Measurements from ENCODE around the gene BTG2. TPM values are rescaled to one million over a fixed set of nuclear protein-coding genes. Genes with fewer than 3 reads are reported as not detected.
A peak's percentile ranks its signal among the peaks of the same experiment; 100 is the strongest.

Gene BTG2
- total and polyA plus RNA-seq, 2 experiments from 2014 or later = 197 to 274 TPM

DNA sequence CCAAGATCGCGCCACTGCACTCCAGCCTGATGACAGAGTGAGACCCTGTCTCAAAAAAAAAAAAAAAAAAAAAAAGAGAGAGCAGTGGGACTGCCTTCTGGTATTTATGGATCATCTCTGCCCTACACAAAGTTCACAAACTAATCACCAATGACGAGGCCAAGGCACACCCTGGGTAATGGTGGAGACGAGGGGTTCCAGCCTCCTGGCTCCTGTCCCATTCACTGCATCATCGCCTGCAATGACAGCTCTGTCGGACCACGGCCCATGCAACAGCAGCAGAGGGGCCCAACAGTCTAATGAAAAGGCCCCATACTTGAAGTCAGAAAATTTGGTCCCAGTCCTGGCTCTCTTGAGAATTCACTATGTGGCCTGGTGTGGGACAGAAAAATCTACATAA lies 2.9 kb upstream of the BTG2 start:
- TF ChIP-seq EZH2 (IDR thresholded peaks at IDR 0.05; ENCODE audit: borderline replicate concordance) (no peak), EZH2phosphoT487 (IDR thresholded peaks at IDR 0.05; ENCODE audit: low read depth, severe bottlenecking, unreplicated experiment) (no peak)
- TF ChIP-seq, protein P1, sequence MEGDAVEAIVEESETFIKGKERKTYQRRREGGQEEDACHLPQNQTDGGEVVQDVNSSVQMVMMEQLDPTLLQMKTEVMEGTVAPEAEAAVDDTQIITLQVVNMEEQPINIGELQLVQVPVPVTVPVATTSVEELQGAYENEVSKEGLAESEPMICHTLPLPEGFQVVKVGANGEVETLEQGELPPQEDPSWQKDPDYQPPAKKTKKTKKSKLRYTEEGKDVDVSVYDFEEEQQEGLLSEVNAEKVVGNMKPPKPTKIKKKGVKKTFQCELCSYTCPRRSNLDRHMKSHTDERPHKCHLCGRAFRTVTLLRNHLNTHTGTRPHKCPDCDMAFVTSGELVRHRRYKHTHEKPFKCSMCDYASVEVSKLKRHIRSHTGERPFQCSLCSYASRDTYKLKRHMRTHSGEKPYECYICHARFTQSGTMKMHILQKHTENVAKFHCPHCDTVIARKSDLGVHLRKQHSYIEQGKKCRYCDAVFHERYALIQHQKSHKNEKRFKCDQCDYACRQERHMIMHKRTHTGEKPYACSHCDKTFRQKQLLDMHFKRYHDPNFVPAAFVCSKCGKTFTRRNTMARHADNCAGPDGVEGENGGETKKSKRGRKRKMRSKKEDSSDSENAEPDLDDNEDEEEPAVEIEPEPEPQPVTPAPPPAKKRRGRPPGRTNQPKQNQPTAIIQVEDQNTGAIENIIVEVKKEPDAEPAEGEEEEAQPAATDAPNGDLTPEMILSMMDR (IDR thresholded peaks at IDR 0.05; ENCODE audit: poor library complexity) = no peak
- Histone ChIP-seq H3K9me3 (ENCODE audit: low read depth) (no peaks in the 10 kb centered on the region), H3K4me2 (no peak overlapping the region), H3K27me3 (no peaks in the 10 kb centered on the region), H4K20me1 (ENCODE audit: insufficient read depth, poor library complexity, severe bottlenecking) (peaks cover 17% of the 10 kb centered on the region), H3K36me3 (replicated peaks; ENCODE audit: insufficient read depth, low read depth) (no peaks in the 10 kb centered on the region), H3K4me3 (no peak overlapping the region), H3K79me2 (peaks cover 20% of the 10 kb centered on the region), H2AFZ (no peak overlapping the region), H3K27ac (no peak overlapping the region), H3K4me1 (ENCODE audit: insufficient read depth) (peaks cover 12% of the 10 kb centered on the region), H3K9me2 (replicated peaks; ENCODE audit: insufficient read depth) (no peaks in the 10 kb centered on the region)
- WGBS (ENCODE audit: low lambda C conversion rate, missing lambda C conversion rate) = 90% methylated on average over 6 of the region's 7 CpGs
- DNase-seq (ENCODE audit: low spot score) = no peak

DNA sequence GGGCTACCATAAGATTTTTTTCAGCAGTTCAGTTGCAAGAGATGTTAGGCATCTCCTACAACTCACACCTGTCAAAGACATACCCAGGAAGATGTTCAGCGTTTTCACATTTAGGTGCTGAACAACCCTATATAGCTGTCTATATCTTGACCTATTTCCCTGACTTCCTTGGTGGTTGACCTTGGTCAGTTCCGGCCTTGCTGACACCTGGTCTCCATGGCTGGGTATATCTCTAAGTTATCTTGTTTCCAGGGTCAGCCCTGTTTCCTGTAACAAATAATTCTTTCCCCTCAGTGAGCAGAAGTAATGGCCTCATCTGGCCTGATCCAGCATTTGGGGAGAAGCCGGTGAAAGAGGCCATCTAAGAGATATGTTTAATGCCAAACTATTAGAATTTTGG lies 2.4 kb upstream of the BTG2 start:
- Histone ChIP-seq H3K9me2 (replicated peaks; ENCODE audit: insufficient read depth) (no peaks in the 10 kb centered on the region), H3K27me3 (no peaks in the 10 kb centered on the region), H3K36me3 (replicated peaks; ENCODE audit: insufficient read depth, low read depth) (no peaks in the 10 kb centered on the region), H4K20me1 (ENCODE audit: insufficient read depth, poor library complexity, severe bottlenecking) (peaks cover 22% of the 10 kb centered on the region), H3K4me3 (no peak overlapping the region), H3K4me1 (ENCODE audit: insufficient read depth) (peaks cover 16% of the 10 kb centered on the region), H3K79me2 (peaks cover 25% of the 10 kb centered on the region), H3K9me3 (ENCODE audit: low read depth) (no peaks in the 10 kb centered on the region), H3K27ac (no peak overlapping the region), H3K4me2 (no peak overlapping the region), H2AFZ (no peak overlapping the region)
- 89% methylated on average over 3 of the region's 3 CpGs for WGBS (ENCODE audit: low lambda C conversion rate, missing lambda C conversion rate)
- no peak for DNase-seq (ENCODE audit: low spot score)
- TF ChIP-seq EZH2phosphoT487 (IDR thresholded peaks at IDR 0.05; ENCODE audit: low read depth, severe bottlenecking, unreplicated experiment) (no peak), EZH2 (IDR thresholded peaks at IDR 0.05; ENCODE audit: borderline replicate concordance) (no peak)
- TF ChIP-seq, protein P1 (IDR thresholded peaks at IDR 0.05; ENCODE audit: poor library complexity) = no peak

- H3K4me1 ChIP-seq (ENCODE audit: insufficient read depth) = peaks cover 31% of the 10 kb centered on the region
- peaks cover 37% of the 10 kb centered on the region for H4K20me1 ChIP-seq (ENCODE audit: insufficient read depth, poor library complexity, severe bottlenecking)
- H3K4me3 ChIP-seq = peak overlapping the region; percentile 14
- H3K9me3 ChIP-seq (ENCODE audit: low read depth) = no peaks in the 10 kb centered on the region
- WGBS (ENCODE audit: low lambda C conversion rate, missing lambda C conversion rate) = 86% methylated on average over 9 of the region's 9 CpGs
- no peaks in the 10 kb centered on the region for H3K36me3 ChIP-seq (replicated peaks; ENCODE audit: insufficient read depth, low read depth)
- no peak overlapping the region for H2AFZ ChIP-seq
- no peak for DNase-seq (ENCODE audit: low spot score)
- H3K27me3 ChIP-seq = no peaks in the 10 kb centered on the region
- H3K4me2 ChIP-seq = peak overlapping the region; percentile 74
- peaks cover 40% of the 10 kb centered on the region for H3K79me2 ChIP-seq
- peak overlapping the region; percentile 96 for H3K27ac ChIP-seq
- H3K9me2 ChIP-seq (replicated peaks; ENCODE audit: insufficient read depth) = no peaks in the 10 kb centered on the region
- TF ChIP-seq EZH2phosphoT487 (IDR thresholded peaks at IDR 0.05; ENCODE audit: low read depth, severe bottlenecking, unreplicated experiment) = no peak
- TF ChIP-seq, protein P1 (IDR thresholded peaks at IDR 0.05; ENCODE audit: poor library complexity) = no peak
Observed at GRCh38 chr1:203304391-203304918, 864 bp upstream of the BTG2 start.

- Histone ChIP-seq H2AFZ (no peak overlapping the region), H3K4me2 (peak overlapping the region; percentile 81)
Observed at GRCh38 chr1:203305809-203306088, 430 bp downstream of the BTG2 start.

More at GRCh38 chr1:203305809-203306088, 430 bp downstream of the BTG2 start:
- H3K9me3 ChIP-seq (ENCODE audit: low read depth) = no peaks in the 10 kb centered on the region
- no peak for DNase-seq (ENCODE audit: low spot score)
- no peaks in the 10 kb centered on the region for H3K9me2 ChIP-seq (replicated peaks; ENCODE audit: insufficient read depth)
- no peak for TF ChIP-seq EZH2phosphoT487 (IDR thresholded peaks at IDR 0.05; ENCODE audit: low read depth, severe bottlenecking, unreplicated experiment)
- TF ChIP-seq, protein P1 (IDR thresholded peaks at IDR 0.05; ENCODE audit: poor library complexity) = no peak
- no peak for TF ChIP-seq EZH2 (IDR thresholded peaks at IDR 0.05; ENCODE audit: borderline replicate concordance)
- H3K27me3 ChIP-seq = no peaks in the 10 kb centered on the region
- peaks cover 39% of the 10 kb centered on the region for H4K20me1 ChIP-seq (ENCODE audit: insufficient read depth, poor library complexity, severe bottlenecking)
- H3K4me3 ChIP-seq = peak overlapping the region; percentile 99
- H3K27ac ChIP-seq = peak overlapping the region; percentile 96
- peaks cover 42% of the 10 kb centered on the region for H3K79me2 ChIP-seq
- H3K4me1 ChIP-seq (ENCODE audit: insufficient read depth) = peaks cover 31% of the 10 kb centered on the region
- WGBS (ENCODE audit: low lambda C conversion rate, missing lambda C conversion rate) = 2% methylated on average over 19 of the region's 21 CpGs
- H3K36me3 ChIP-seq (replicated peaks; ENCODE audit: insufficient read depth, low read depth) = no peaks in the 10 kb centered on the region
